K562 (cell line): ENCODE results near the gene MAPK13. TPM values are rescaled to one million over a fixed set of nuclear protein-coding genes. Genes with fewer than 3 reads are reported as not detected.
A peak's percentile ranks its signal among the peaks of the same experiment; 100 is the strongest.

Experiments
- CBX1 ChIP-seq: sonication (generic); IDR thresholded peaks from 2 replicates; pipeline ENCODE4 v1.6.1; 2016; ENCODE audit warnings: antibody characterized with exemption, low read depth, mild to moderate bottlenecking
- CBX2 ChIP-seq: fragments of 200-600 bp; sonication (generic); IDR thresholded peaks from one replicate; pipeline ENCODE4 v1.6.1; 2012; ENCODE audit warnings: mild to moderate bottlenecking, low read length, inconsistent platforms; ENCODE audit not compliant: insufficient read depth, poor library complexity, severe bottlenecking
- CEBPB ChIP-seq: fragments of 450-650 bp; IDR thresholded peaks from 2 replicates; pipeline ENCODE4 v1.6.1; 2016; ENCODE audit warnings: missing genetic modification characterization, missing compliant biosample characterization
- CREM ChIP-seq: IDR thresholded peaks from 2 replicates; pipeline ENCODE4 v1.6.1; 2014; ENCODE audit warnings: antibody characterized with exemption, low read depth
- EP300 ChIP-seq: IDR thresholded peaks from 2 replicates; pipeline ENCODE4 v1.6.1; 2012; ENCODE audit warnings: low read length, improper control_type of control experiment
- EWSR1 ChIP-seq: fragments of 450-650 bp; IDR thresholded peaks from 2 replicates; pipeline ENCODE4 v1.6.1; 2018; ENCODE audit warnings: borderline replicate concordance, mild to moderate bottlenecking, low read depth, moderate library complexity; ENCODE audit not compliant: partially characterized antibody
- ILK ChIP-seq: fragments of 450-650 bp; IDR thresholded peaks from 2 replicates; pipeline ENCODE4 v1.6.1; 2016; ENCODE audit warnings: missing genetic modification characterization, low read depth, mild to moderate bottlenecking, missing compliant biosample characterization, moderate library complexity, borderline replicate concordance
- PHF20 ChIP-seq: fragments of 450-650 bp; IDR thresholded peaks from 2 replicates; pipeline ENCODE4 v1.6.1; 2018; ENCODE audit not compliant: partially characterized antibody
- POLR2AphosphoS2 ChIP-seq: IDR thresholded peaks from 2 replicates; pipeline ENCODE4 v1.6.1; 2012; ENCODE audit warnings: low read length, improper control_type of control experiment
- TGIF2 ChIP-seq: sonication (generic); formaldehyde crosslinking; IDR thresholded peaks from 2 replicates; pipeline ENCODE4 v1.8.1; 2022; ENCODE audit warnings: mild to moderate bottlenecking, missing genetic modification reagents, moderate library complexity
- ZNF143 ChIP-seq: sonication (generic); formaldehyde crosslinking; IDR thresholded peaks from 2 replicates; pipeline ENCODE4 v1.9.0; 2022; ENCODE audit warnings: mild to moderate bottlenecking, missing genetic modification reagents
- ZNF165 ChIP-seq: fragments of 250-450 bp; sonication (Bioruptor Pico); IDR thresholded peaks from 2 replicates; pipeline ENCODE4 v1.4.0; 2020; ENCODE audit warnings: borderline replicate concordance
- ZNF224 ChIP-seq: sonication (generic); formaldehyde crosslinking; IDR thresholded peaks from 2 replicates; pipeline ENCODE4 v1.8.0; 2022; ENCODE audit warnings: mild to moderate bottlenecking, missing genetic modification reagents
- ZNF239 ChIP-seq: fragments of 250-450 bp; sonication (Bioruptor Pico); IDR thresholded peaks from 2 replicates; pipeline ENCODE4 v1.4.0; 2020; ENCODE audit warnings: mild to moderate bottlenecking
- ZNF282 ChIP-seq: sonication (generic); formaldehyde crosslinking; IDR thresholded peaks from 2 replicates; pipeline ENCODE4 v1.8.1; 2023; ENCODE audit warnings: missing genetic modification reagents
- ZNF561 ChIP-seq: fragments of 450-650 bp; formaldehyde crosslinking; conservative IDR thresholded peaks from 2 replicates; pipeline ENCODE4 v1.4.0; 2020; ENCODE audit warnings: mild to moderate bottlenecking, moderate library complexity
- ZNF696 ChIP-seq: fragments of 250-450 bp; sonication (Bioruptor Pico); conservative IDR thresholded peaks from 2 replicates; pipeline ENCODE4 v1.4.0; 2020; ENCODE audit warnings: mild to moderate bottlenecking, moderate library complexity
- ZNF699 ChIP-seq: fragments of 250-450 bp; sonication (Bioruptor Pico); IDR thresholded peaks from 2 replicates; pipeline ENCODE4 v1.8.0; 2021; ENCODE audit warnings: mild to moderate bottlenecking, moderate library complexity; ENCODE audit not compliant: insufficient replicate concordance
- ZNF764 ChIP-seq: fragments of 250-450 bp; sonication (Bioruptor Pico); IDR thresholded peaks from 2 replicates; pipeline ENCODE4 v1.4.0; 2020; ENCODE audit warnings: low read depth, mild to moderate bottlenecking, moderate library complexity
- polyA plus RNA-seq, 8 experiments: library from polyadenylated mRNA; depleted of rRNA in 4 of 8; stranded (reverse) in 5 of 8; unstranded in 3 of 8; fragments of >200 nt; fragmentation: Nextera tagmentation in 2 of 8; fragmentation: Illumina TruSeq in 1 of 8; extraction: Ambion mirVana in 2 of 8; extraction: Trizol in 1 of 8; gene quantifications; 2 replicates each; pipeline versions ENCODE4 v1.2.1 to v1.2.3, GENCODE V29; 2011 to 2014; ENCODE audit warnings: inconsistent platforms in 1 of 8, missing spikeins in 1 of 8
- total RNA-seq, 7 experiments: library from RNA; depleted of rRNA in 6 of 7; stranded (reverse); fragments of >200 nt in 6 of 7; fragmentation: Illumina TruSeq in 2 of 7; extraction: Trizol in 2 of 7; gene quantifications; 2 replicates each; pipeline versions ENCODE4 v1.2.1 to v1.2.3, GENCODE V29; 2011 to 2021; ENCODE audit warnings: low replicate concordance in 1 of 7
- TF ChIP-seq, protein P1 (sequence below): sonication (generic); formaldehyde crosslinking; IDR thresholded peaks from 2 replicates; pipeline ENCODE4 v1.8.0; 2022; ENCODE audit warnings: mild to moderate bottlenecking, low read depth, missing genetic modification reagents
- TF ChIP-seq, protein P2 (sequence below): sonication (generic); formaldehyde crosslinking; IDR thresholded peaks from 2 replicates; pipeline ENCODE4 v1.8.0; 2023; ENCODE audit warnings: missing genetic modification reagents, mild to moderate bottlenecking, borderline replicate concordance

Gene MAPK13
- total and polyA plus RNA-seq, 9 of the 15 experiments (the other 6 are each of a cell fraction or from before 2014, with no cell fraction given): 0.03 to 2.3 (median 0.48) TPM; not detected in 1

DNA sequence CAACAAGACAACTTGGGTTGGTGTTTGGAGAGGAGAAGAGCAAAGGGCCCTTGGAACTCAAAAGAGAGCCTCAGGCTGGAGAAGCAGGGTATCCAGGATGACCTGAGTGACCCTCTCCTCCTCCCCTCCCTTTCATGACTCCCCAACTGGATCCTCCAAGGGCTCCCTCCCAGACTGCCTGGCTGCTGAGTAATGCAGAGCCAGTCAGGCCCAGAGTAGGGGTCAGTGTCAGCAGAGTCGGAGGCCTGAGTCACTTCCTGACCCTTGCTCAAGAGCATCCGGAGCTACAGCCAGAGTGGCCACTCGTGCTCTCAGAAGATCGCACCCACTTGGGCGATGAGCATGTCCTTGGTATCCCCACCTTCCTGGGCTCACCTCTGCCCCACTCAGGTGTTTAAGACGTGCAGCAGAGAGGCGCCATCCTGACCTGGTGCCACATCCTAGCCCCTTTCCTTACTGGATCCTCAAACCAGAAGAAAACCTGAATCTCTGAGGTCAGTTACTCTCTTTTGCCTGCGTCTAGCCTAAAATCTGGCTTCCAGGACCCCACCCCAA is 2.8 kb upstream of the MAPK13 start (continued):
- TF ChIP-seq, protein P1, sequence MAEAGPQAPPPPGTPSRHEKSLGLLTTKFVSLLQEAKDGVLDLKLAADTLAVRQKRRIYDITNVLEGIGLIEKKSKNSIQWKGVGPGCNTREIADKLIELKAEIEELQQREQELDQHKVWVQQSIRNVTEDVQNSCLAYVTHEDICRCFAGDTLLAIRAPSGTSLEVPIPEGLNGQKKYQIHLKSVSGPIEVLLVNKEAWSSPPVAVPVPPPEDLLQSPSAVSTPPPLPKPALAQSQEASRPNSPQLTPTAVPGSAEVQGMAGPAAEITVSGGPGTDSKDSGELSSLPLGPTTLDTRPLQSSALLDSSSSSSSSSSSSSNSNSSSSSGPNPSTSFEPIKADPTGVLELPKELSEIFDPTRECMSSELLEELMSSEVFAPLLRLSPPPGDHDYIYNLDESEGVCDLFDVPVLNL (CRISPR knock-in tag): no peak
- no peak for TF ChIP-seq ZNF282 (CRISPR knock-in tag)
- no peak for TF ChIP-seq ZNF561
- no peak for TF ChIP-seq ZNF764
- no peak for TF ChIP-seq CBX2
- no peak for TF ChIP-seq POLR2AphosphoS2
- TF ChIP-seq, protein P2, sequence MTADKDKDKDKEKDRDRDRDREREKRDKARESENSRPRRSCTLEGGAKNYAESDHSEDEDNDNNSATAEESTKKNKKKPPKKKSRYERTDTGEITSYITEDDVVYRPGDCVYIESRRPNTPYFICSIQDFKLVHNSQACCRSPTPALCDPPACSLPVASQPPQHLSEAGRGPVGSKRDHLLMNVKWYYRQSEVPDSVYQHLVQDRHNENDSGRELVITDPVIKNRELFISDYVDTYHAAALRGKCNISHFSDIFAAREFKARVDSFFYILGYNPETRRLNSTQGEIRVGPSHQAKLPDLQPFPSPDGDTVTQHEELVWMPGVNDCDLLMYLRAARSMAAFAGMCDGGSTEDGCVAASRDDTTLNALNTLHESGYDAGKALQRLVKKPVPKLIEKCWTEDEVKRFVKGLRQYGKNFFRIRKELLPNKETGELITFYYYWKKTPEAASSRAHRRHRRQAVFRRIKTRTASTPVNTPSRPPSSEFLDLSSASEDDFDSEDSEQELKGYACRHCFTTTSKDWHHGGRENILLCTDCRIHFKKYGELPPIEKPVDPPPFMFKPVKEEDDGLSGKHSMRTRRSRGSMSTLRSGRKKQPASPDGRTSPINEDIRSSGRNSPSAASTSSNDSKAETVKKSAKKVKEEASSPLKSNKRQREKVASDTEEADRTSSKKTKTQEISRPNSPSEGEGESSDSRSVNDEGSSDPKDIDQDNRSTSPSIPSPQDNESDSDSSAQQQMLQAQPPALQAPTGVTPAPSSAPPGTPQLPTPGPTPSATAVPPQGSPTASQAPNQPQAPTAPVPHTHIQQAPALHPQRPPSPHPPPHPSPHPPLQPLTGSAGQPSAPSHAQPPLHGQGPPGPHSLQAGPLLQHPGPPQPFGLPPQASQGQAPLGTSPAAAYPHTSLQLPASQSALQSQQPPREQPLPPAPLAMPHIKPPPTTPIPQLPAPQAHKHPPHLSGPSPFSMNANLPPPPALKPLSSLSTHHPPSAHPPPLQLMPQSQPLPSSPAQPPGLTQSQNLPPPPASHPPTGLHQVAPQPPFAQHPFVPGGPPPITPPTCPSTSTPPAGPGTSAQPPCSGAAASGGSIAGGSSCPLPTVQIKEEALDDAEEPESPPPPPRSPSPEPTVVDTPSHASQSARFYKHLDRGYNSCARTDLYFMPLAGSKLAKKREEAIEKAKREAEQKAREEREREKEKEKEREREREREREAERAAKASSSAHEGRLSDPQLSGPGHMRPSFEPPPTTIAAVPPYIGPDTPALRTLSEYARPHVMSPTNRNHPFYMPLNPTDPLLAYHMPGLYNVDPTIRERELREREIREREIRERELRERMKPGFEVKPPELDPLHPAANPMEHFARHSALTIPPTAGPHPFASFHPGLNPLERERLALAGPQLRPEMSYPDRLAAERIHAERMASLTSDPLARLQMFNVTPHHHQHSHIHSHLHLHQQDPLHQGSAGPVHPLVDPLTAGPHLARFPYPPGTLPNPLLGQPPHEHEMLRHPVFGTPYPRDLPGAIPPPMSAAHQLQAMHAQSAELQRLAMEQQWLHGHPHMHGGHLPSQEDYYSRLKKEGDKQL: no peak
- no peak for TF ChIP-seq ZNF239 (CRISPR knock-in tag)
- no peak for TF ChIP-seq CBX1
- TF ChIP-seq PHF20: no peak
- TF ChIP-seq ZNF143 (CRISPR knock-in tag): no peak
- no peak for TF ChIP-seq ZNF696 (CRISPR knock-in tag)
- no peak for TF ChIP-seq TGIF2 (CRISPR knock-in tag)
- no peak for TF ChIP-seq ILK (tag)
- TF ChIP-seq ZNF165: no peak
- TF ChIP-seq CEBPB (tag): peak; percentile 92
- TF ChIP-seq EP300: peak; percentile 76; the same call in 1 of the 2 replicates
- TF ChIP-seq CREM: peak; percentile 57
- no peak for TF ChIP-seq EWSR1
- no peak for TF ChIP-seq ZNF224 (CRISPR knock-in tag)
- no peak for TF ChIP-seq ZNF699
